Natural killer cell (primary cell): ENCODE measurements around the gene CD300LB. TPM values are rescaled to one million over a fixed set of nuclear protein-coding genes. Genes with fewer than 3 reads are reported as not detected.

Experiments used
- ATAC-seq, 3 donors: fragments of 150-1000 bp in 2 of 3; fragments of 200-7000 bp in 1 of 3; cut with Tn5 transposase; 1 replicate in 1 of 3; 2 replicates in 2 of 3; pipeline ENCODE4 v1.10.0; 2021; ENCODE audit warnings: mild to moderate bottlenecking in 2 of 3, moderate library complexity in 2 of 3
- DNase-seq, 2 donors: peaks; one replicate each; pipeline versions ENCODE4 v3.0.0 to v3.0.0-alpha.2; 2013 to 2021; ENCODE audit warnings: mixed read lengths in 1 of 2
- H3K27ac ChIP-seq: one replicate; pipeline ENCODE4 v1.5.1; 2013; ENCODE audit warnings: mild to moderate bottlenecking, low read length
- H3K27me3 ChIP-seq: one replicate; pipeline ENCODE4 v1.6.1; 2013; ENCODE audit warnings: low read length; ENCODE audit not compliant: control insufficient read depth, insufficient read depth
- H3K36me3 ChIP-seq: one replicate; pipeline ENCODE4 v1.6.1; 2013; ENCODE audit warnings: low read length; ENCODE audit not compliant: control insufficient read depth, insufficient read depth
- H3K4me1 ChIP-seq: one replicate; pipeline ENCODE4 v1.6.1; 2013; ENCODE audit warnings: low read length; ENCODE audit not compliant: control insufficient read depth, insufficient read depth
- H3K4me3 ChIP-seq: one replicate; pipeline ENCODE4 v1.5.1; 2013; ENCODE audit warnings: low read length
- H3K9me3 ChIP-seq: one replicate; pipeline ENCODE4 v1.6.1; 2013; ENCODE audit warnings: low read length; ENCODE audit not compliant: control insufficient read depth, insufficient read depth
- H3K27ac Mint-ChIP-seq, 2 donors: one replicate each; pipeline ENCODE4 v1.8.0; 2022; ENCODE audit warnings: mild to moderate bottlenecking in 2 of 2, mixed read lengths in 2 of 2, moderate library complexity in 1 of 2
- H3K27me3 Mint-ChIP-seq, 2 donors: one replicate each; pipeline ENCODE4 v1.8.0; 2022; ENCODE audit warnings: low read depth in 2 of 2, mixed read lengths in 2 of 2
- H3K36me3 Mint-ChIP-seq: one replicate; pipeline ENCODE4 v1.8.0; 2022; ENCODE audit warnings: mixed read lengths
- H3K4me1 Mint-ChIP-seq, 2 donors: one replicate each; pipeline ENCODE4 v1.8.0; 2022; ENCODE audit warnings: mixed read lengths in 2 of 2
- H3K4me3 Mint-ChIP-seq: one replicate; pipeline ENCODE4 v1.8.0; 2022; ENCODE audit warnings: mild to moderate bottlenecking, moderate library complexity, mixed read lengths
- H3K9me3 Mint-ChIP-seq, 2 donors: one replicate each; pipeline ENCODE4 v1.8.0; 2022; ENCODE audit warnings: mixed read lengths in 2 of 2
- CTCF ChIP-seq: fragments of 200-600 bp; IDR thresholded peaks from one replicate; pipeline ENCODE4 v1.8.0; 2022; ENCODE audit warnings: antibody characterized with exemption
- WGBS: methylation state at CpG from one replicate; pipeline ENCODE4 v1.1.7; 2013; ENCODE audit warnings: missing lambda C conversion rate; ENCODE audit not compliant: insufficient coverage; 5-methylcytosine and 5-hydroxymethylcytosine counted together
- intact Hi-C: fragments of 100-400 bp; cut with micrococcal nuclease; formaldehyde crosslinking; loops from one replicate; pipeline ENCODE4 v1.14.2; 2022
- total RNA-seq, 4 donors: library from RNA; stranded (reverse); fragments of 120-200 nt in 1 of 4; gene quantifications; one replicate each; pipeline versions ENCODE4 v1.2.3 to v1.2.4, GENCODE V29; 2013 to 2022

The CD300LB gene
- total RNA-seq, 3 donors from 2014 or later (not counting 1 experiment from before 2014, with no cell fraction given), result 2.0 to 4.9 (median 3.5) TPM

- Histone ChIP-seq H3K36me3 (no peaks in the 10 kb centered on the region), H3K4me3 (no peak overlapping the region), H3K9me3 (no peaks in the 10 kb centered on the region), H3K4me1 (peaks cover 16% of the 10 kb centered on the region), H3K27ac (no peak overlapping the region), H3K27me3 (no peaks in the 10 kb centered on the region)
- H3K4me3 Mint-ChIP-seq, result no peak overlapping the region
- peak; percentile 54 for TF ChIP-seq CTCF
- H3K36me3 Mint-ChIP-seq, result no peaks in the 10 kb centered on the region
- no peaks in the 10 kb centered on the region for H3K9me3 Mint-ChIP-seq
- H3K4me1 Mint-ChIP-seq, result peaks cover 5 to 19% of the 10 kb centered on the region in 2 donors
- DNase-seq, result peak in 1 of 2 donors; percentile 52
- ATAC-seq, result peak in 1 of 3 donors; percentile 71
- H3K27me3 Mint-ChIP-seq, result peaks cover 17 to 28% of the 10 kb centered on the region in 2 donors
- 43% methylated on average over 9 of the region's 9 CpGs for WGBS
- intact Hi-C loops, result no loop called here
- no peak overlapping the region for H3K27ac Mint-ChIP-seq
These were observed 35.0 kb upstream of the CD300LB start for GRCh38 chr17:74566132-74566753.

GRCh38 chr17:74565126-74565525 is 33.9 kb upstream of the CD300LB start:
- H3K36me3 ChIP-seq, result no peaks in the 10 kb centered on the region
- no peaks in the 10 kb centered on the region for H3K36me3 Mint-ChIP-seq
- ATAC-seq, result no peak
- H3K4me3 Mint-ChIP-seq, result no peak overlapping the region
- DNase-seq, result no peak
- H3K27ac ChIP-seq, result no peak overlapping the region
- intact Hi-C loops, result no loop called here
- peaks cover 16% of the 10 kb centered on the region for H3K4me1 ChIP-seq
- peaks cover 5 to 19% of the 10 kb centered on the region in 2 donors for H3K4me1 Mint-ChIP-seq
- TF ChIP-seq CTCF, result no peak
- H3K27ac Mint-ChIP-seq, result no peak overlapping the region
- 75% methylated on average over 4 of the region's 5 CpGs for WGBS
- no peaks in the 10 kb centered on the region for H3K9me3 ChIP-seq
- no peak overlapping the region for H3K4me3 ChIP-seq
- H3K9me3 Mint-ChIP-seq, result no peaks in the 10 kb centered on the region
- peaks cover 17 to 24% of the 10 kb centered on the region in 2 donors for H3K27me3 Mint-ChIP-seq
- no peaks in the 10 kb centered on the region for H3K27me3 ChIP-seq

- H3K4me3 ChIP-seq, result no peak overlapping the region
- H3K9me3 ChIP-seq, result no peaks in the 10 kb centered on the region
- peaks cover 6 to 14% of the 10 kb centered on the region in 2 donors for H3K4me1 Mint-ChIP-seq
- no peaks in the 10 kb centered on the region for H3K27me3 ChIP-seq
- no peak overlapping the region for H3K4me3 Mint-ChIP-seq
- H3K9me3 Mint-ChIP-seq, result no peaks in the 10 kb centered on the region
- intact Hi-C loops, result no loop called here
- peaks cover 10 to 17% of the 10 kb centered on the region in 2 donors for H3K27me3 Mint-ChIP-seq
- TF ChIP-seq CTCF, result no peak
- H3K36me3 Mint-ChIP-seq, result no peaks in the 10 kb centered on the region
- 74% methylated on average over 1 of the region's 1 CpG for WGBS
- H3K27ac Mint-ChIP-seq, result no peak overlapping the region
- no peak overlapping the region for H3K27ac ChIP-seq
- ATAC-seq (no peak), DNase-seq (no peak)
- no peaks in the 10 kb centered on the region for H3K36me3 ChIP-seq
- peaks cover 17% of the 10 kb centered on the region for H3K4me1 ChIP-seq
These were observed 32.1 kb upstream of the CD300LB start for GRCh38 chr17:74563358-74563757.

DNA sequence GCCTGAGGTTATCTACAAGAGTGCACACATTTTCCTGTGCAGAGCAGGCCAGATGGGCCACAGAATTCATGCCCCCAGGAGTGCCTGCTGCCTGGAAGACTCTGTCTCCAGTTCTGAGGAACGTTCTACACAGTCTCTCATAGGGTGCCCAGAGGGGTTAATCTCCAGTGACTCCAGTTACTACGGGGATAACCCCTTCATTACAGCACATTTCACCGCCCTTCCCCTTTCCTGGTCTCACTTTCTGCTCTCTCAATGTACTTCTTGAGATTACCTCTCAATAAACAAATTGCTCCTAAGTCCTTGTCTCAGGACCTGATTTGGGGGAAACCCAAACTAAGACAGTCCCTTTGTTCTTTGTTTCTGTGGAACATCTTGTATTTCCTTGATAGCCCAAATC is 30.3 kb upstream of the CD300LB start:
- no peak for DNase-seq
- peaks cover 6 to 7% of the 10 kb centered on the region in 2 donors for H3K4me1 Mint-ChIP-seq
- H3K36me3 Mint-ChIP-seq, result no peaks in the 10 kb centered on the region
- H3K27ac Mint-ChIP-seq, result no peak overlapping the region
- no peak overlapping the region for H3K4me3 ChIP-seq
- H3K27me3 ChIP-seq, result no peaks in the 10 kb centered on the region
- TF ChIP-seq CTCF, result no peak
- H3K9me3 Mint-ChIP-seq, result no peaks in the 10 kb centered on the region
- no peak for ATAC-seq
- H3K9me3 ChIP-seq, result no peaks in the 10 kb centered on the region
- WGBS, result 64% methylated on average over 3 of the region's 3 CpGs
- no peak overlapping the region for H3K27ac ChIP-seq
- H3K4me3 Mint-ChIP-seq, result no peak overlapping the region
- intact Hi-C loops, result no loop called here
- H3K4me1 ChIP-seq, result peaks cover 11% of the 10 kb centered on the region
- H3K27me3 Mint-ChIP-seq, result peaks cover 0 to 11% of the 10 kb centered on the region in 2 donors
- H3K36me3 ChIP-seq, result no peaks in the 10 kb centered on the region
